Colonic mucosa (tissue), 4 donors: ENCODE results near the gene CUTA. TPM values are rescaled to one million over a fixed set of nuclear protein-coding genes. Genes with fewer than 3 reads are reported as not detected.

Experiments
- DNase-seq: peaks from one replicate; pipeline ENCODE4 v3.0.0-alpha.2; 2020
- H3K27ac ChIP-seq: fragments of 200-600 bp; one replicate; pipeline ENCODE4 v1.8.0; 2021
- H3K27me3 ChIP-seq: fragments of 200-600 bp; one replicate; pipeline ENCODE4 v1.8.0; 2021
- H3K36me3 ChIP-seq: fragments of 200-600 bp; one replicate; pipeline ENCODE4 v1.8.0; 2021
- H3K4me1 ChIP-seq: fragments of 200-600 bp; one replicate; pipeline ENCODE4 v1.8.0; 2021; ENCODE audit warnings: mild to moderate bottlenecking
- H3K4me3 ChIP-seq: fragments of 200-600 bp; one replicate; pipeline ENCODE4 v1.8.0; 2021
- H3K9ac ChIP-seq, 2 donors: one replicate each; pipeline ENCODE4 v1.7.0; 2013; ENCODE audit warnings: control low read depth in 2 of 2, low read depth in 2 of 2, low read length in 2 of 2
- H3K9me3 ChIP-seq: fragments of 200-600 bp; one replicate; pipeline ENCODE4 v1.8.0; 2021
- CTCF ChIP-seq: fragments of 200-600 bp; IDR thresholded peaks from one replicate; pipeline ENCODE4 v1.8.0; 2022; ENCODE audit warnings: antibody characterized with exemption, mild to moderate bottlenecking
- intact Hi-C: fragments of 100-400 bp; cut with DNase I; formaldehyde crosslinking; loops from one replicate; pipeline ENCODE4 v1.14.1; 2022
- total RNA-seq, 2 donors: library from RNA; stranded (reverse); fragmentation: NEBNext Ultra II Directional in 1 of 2; extraction: Animal tissue kit (Norgen Biotek cat#: 25700) in 1 of 2; gene quantifications; one replicate each; pipeline ENCODE4 v1.2.1, GENCODE V29; 2021
- donor health status: healthy.
- donor health status: DM: no; HTN: no; CAD: no.
- donor health status: DM: no; HTN: no; CAD: no.

CUTA gene
- total RNA-seq, 2 donors from 2014 or later, result 145 to 172 TPM

GRCh38 chr6:33432546-33432945 lies 14.6 kb upstream of the CUTA start:
- no peak overlapping the region for H3K9ac ChIP-seq
- no peaks in the 10 kb centered on the region for H3K9me3 ChIP-seq
- no peak overlapping the region for H3K4me3 ChIP-seq
- no peak overlapping the region for H3K27ac ChIP-seq
- H3K36me3 ChIP-seq, result no peaks in the 10 kb centered on the region
- TF ChIP-seq CTCF, result no peak
- no peak for DNase-seq
- H3K27me3 ChIP-seq, result no peaks in the 10 kb centered on the region
- intact Hi-C loops, result no loop called here
- peaks cover 7% of the 10 kb centered on the region for H3K4me1 ChIP-seq

- Histone ChIP-seq H3K4me1 (peaks cover 7% of the 10 kb centered on the region), H3K4me3 (no peak overlapping the region), H3K27me3 (no peaks in the 10 kb centered on the region), H3K9me3 (no peaks in the 10 kb centered on the region), H3K36me3 (no peaks in the 10 kb centered on the region), H3K9ac (no peak overlapping the region), H3K27ac (no peak overlapping the region)
- DNase-seq, result no peak
- intact Hi-C loops, result no loop called here
- no peak for TF ChIP-seq CTCF
Observed at GRCh38 chr6:33431880-33432541, 14.1 kb upstream of the CUTA start.

GRCh38 chr6:33430991-33431879 lies 13.3 kb upstream of the CUTA start:
- Histone ChIP-seq H3K9me3 (no peaks in the 10 kb centered on the region), H3K27me3 (no peaks in the 10 kb centered on the region), H3K27ac (no peak overlapping the region), H3K36me3 (no peaks in the 10 kb centered on the region), H3K4me3 (no peak overlapping the region), H3K4me1 (peaks cover 7% of the 10 kb centered on the region), H3K9ac (no peak overlapping the region)
- DNase-seq, result no peak
- intact Hi-C loops, result no loop called here
- TF ChIP-seq CTCF, result no peak

GRCh38 chr6:33430334-33430733 lies 12.4 kb upstream of the CUTA start:
- no peak overlapping the region for H3K4me3 ChIP-seq
- H3K9ac ChIP-seq, result no peak overlapping the region
- intact Hi-C loops, result no loop called here
- TF ChIP-seq CTCF, result no peak
- H3K9me3 ChIP-seq, result no peaks in the 10 kb centered on the region
- no peak for DNase-seq
- peaks cover 7% of the 10 kb centered on the region for H3K4me1 ChIP-seq
- H3K36me3 ChIP-seq, result no peaks in the 10 kb centered on the region
- H3K27ac ChIP-seq, result no peak overlapping the region
- H3K27me3 ChIP-seq, result no peaks in the 10 kb centered on the region

GRCh38 chr6:33429750-33430052 lies 11.8 kb upstream of the CUTA start:
- Histone ChIP-seq H3K9me3 (no peaks in the 10 kb centered on the region), H3K4me1 (peaks cover 7% of the 10 kb centered on the region), H3K27ac (no peak overlapping the region), H3K4me3 (no peak overlapping the region), H3K36me3 (no peaks in the 10 kb centered on the region), H3K27me3 (no peaks in the 10 kb centered on the region), H3K9ac (peak overlapping the region in 1 of 2 donors; percentile 21)
- TF ChIP-seq CTCF, result no peak
- no peak for DNase-seq
- intact Hi-C loops, result no loop called here
